GM23248 (cell line): ENCODE measurements around the gene SPIN4.

Source experiments
- EZH2 ChIP-seq: fragments of 200-600 bp; sonication (generic); IDR thresholded peaks from 2 replicates; pipeline ENCODE4 v1.6.1; 2018; ENCODE audit warnings: antibody characterized with exemption, mild to moderate bottlenecking; ENCODE audit not compliant: insufficient read depth, poor library complexity, severe bottlenecking
- EZH2phosphoT487 ChIP-seq: fragments of 200-600 bp; sonication (generic); IDR thresholded peaks from 2 replicates; pipeline ENCODE4 v1.6.1; 2018; ENCODE audit warnings: antibody characterized with exemption, moderate library complexity, mild to moderate bottlenecking, low read depth; ENCODE audit not compliant: insufficient read depth

DNA sequence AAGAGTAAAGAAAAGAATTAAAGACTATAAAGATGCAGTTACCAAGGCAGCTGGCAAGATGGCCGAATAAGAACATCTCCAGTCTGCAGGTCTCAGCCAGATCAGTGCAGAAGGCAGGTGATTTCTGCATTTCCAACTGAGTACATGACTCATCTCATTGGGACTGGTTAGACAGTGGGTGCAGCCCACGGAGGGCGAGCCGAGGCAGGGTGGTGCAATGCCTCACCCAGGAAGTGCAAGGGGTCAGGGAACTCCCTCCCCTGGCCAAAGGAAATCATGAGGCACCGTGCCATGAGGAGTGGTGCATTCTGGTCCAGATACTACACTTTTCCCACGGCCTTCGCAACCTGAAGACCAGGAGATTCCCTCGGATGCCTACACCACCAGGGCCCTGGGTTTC is 20.5 kb downstream of the SPIN4 start:
- TF ChIP-seq EZH2 (no peak), EZH2phosphoT487 (no peak)
